Spleen (tissue), 11 donors: ENCODE data around the gene QPCTL. TPM values are rescaled to one million over a fixed set of nuclear protein-coding genes. Genes with fewer than 3 reads are reported as not detected.
A peak's percentile ranks its signal among the peaks of the same experiment; 100 is the strongest.

Experiments used
- DNase-seq: peaks from one replicate; pipeline ENCODE4 v3.0.0-alpha.2; 2020
- H3K27ac ChIP-seq, 8 donors: fragments of 200-600 bp; sonication (generic) in 7 of 8; 1 replicate in 4 of 8; 2 replicates in 4 of 8; pipeline versions ENCODE4 v1.5.0 to v1.8.0; 2016 to 2021; ENCODE audit warnings: inconsistent platforms in 4 of 8, mild to moderate bottlenecking in 4 of 8, moderate library complexity in 1 of 8
- H3K27me3 ChIP-seq, 7 donors: fragments of 200-600 bp; sonication (generic) in 6 of 7; replicated peaks in 1 of 7; 1 replicate in 4 of 7; 2 replicates in 3 of 7; pipeline versions ENCODE4 v1.5.0 to v1.8.0; 2016 to 2021; ENCODE audit warnings: inconsistent platforms in 3 of 7, mild to moderate bottlenecking in 1 of 7
- H3K36me3 ChIP-seq, 6 donors: fragments of 200-600 bp; sonication (generic) in 5 of 6; 1 replicate in 4 of 6; 2 replicates in 2 of 6; pipeline versions ENCODE4 v1.5.0 to v1.8.0; 2016 to 2021; ENCODE audit warnings: inconsistent platforms in 2 of 6
- H3K4me1 ChIP-seq, 6 donors: fragments of 200-600 bp; sonication (generic) in 5 of 6; 1 replicate in 3 of 6; 2 replicates in 3 of 6; pipeline versions ENCODE4 v1.5.0 to v1.8.0; 2016 to 2021; ENCODE audit warnings: inconsistent platforms in 3 of 6
- H3K4me3 ChIP-seq, 8 donors: fragments of 200-600 bp; sonication (generic) in 7 of 8; 1 replicate in 4 of 8; 2 replicates in 4 of 8; pipeline versions ENCODE4 v1.5.0 to v1.8.0; 2016 to 2021; ENCODE audit warnings: inconsistent platforms in 4 of 8, mild to moderate bottlenecking in 4 of 8, moderate library complexity in 2 of 8
- H3K9me3 ChIP-seq, 8 donors: fragments of 200-600 bp; sonication (generic) in 7 of 8; 1 replicate in 4 of 8; 2 replicates in 4 of 8; pipeline versions ENCODE4 v1.5.0 to v1.8.0; 2016 to 2021; ENCODE audit warnings: inconsistent platforms in 4 of 8
- POLR2A ChIP-seq, 3 donors: fragments of 450-650 bp; IDR thresholded peaks; one replicate each; pipeline ENCODE4 v1.5.1; 2017; ENCODE audit warnings: antibody characterized with exemption in 3 of 3, mild to moderate bottlenecking in 1 of 3
- POLR2AphosphoS5 ChIP-seq, 3 donors: sonication (generic); formaldehyde crosslinking; IDR thresholded peaks; one replicate each; pipeline ENCODE4 v1.5.1; 2017; ENCODE audit warnings: antibody characterized with exemption in 3 of 3
- WGBS, 5 donors: extraction: QIAGEN DNeasy Blood & Tissue Kit in 3 of 5; methylation state at CpG; one replicate each; pipeline versions ENCODE4 v1.1.5 to v1.1.7; 2013 to 2018; 5-methylcytosine and 5-hydroxymethylcytosine counted together
- intact Hi-C: fragments of 100-400 bp; cut with DNase I; formaldehyde crosslinking; loops from one replicate; pipeline ENCODE4 v1.15.0; 2023; ENCODE audit warnings: low total_unique reads
- polyA plus RNA-seq, 3 donors: library from polyadenylated mRNA; stranded (reverse); fragments of 200-250 nt; gene quantifications; one replicate each; pipeline ENCODE4 v1.2.1, GENCODE V29; 2013
- total RNA-seq, 7 donors: library from RNA; depleted of rRNA in 3 of 7; stranded (reverse); fragments of >200 nt in 3 of 7; fragmentation: NEBNext Ultra II Directional in 4 of 7; extraction: Animal tissue kit (Norgen Biotek cat#: 25700) in 4 of 7; gene quantifications; one replicate each; pipeline versions ENCODE4 v1.1.0 to v1.2.1, GENCODE V29; 2016 to 2021
- TF ChIP-seq, protein P1 (sequence below), 11 experiments: fragments of 200-600 bp in 7 of 11; fragments of 450-650 bp in 4 of 11; sonication (generic) in 4 of 11; IDR thresholded peaks in 8 of 11; conservative IDR thresholded peaks in 3 of 11; 1 replicate in 7 of 11; 2 replicates in 4 of 11; pipeline versions ENCODE4 v1.4.0 to v1.8.0; 2016 to 2021; ENCODE audit warnings: antibody characterized with exemption in 11 of 11, inconsistent platforms in 4 of 11, mild to moderate bottlenecking in 1 of 11
- donor health status: healthy with polysubstance abuse.
- donor health status: DM: no; HTN: no; CAD: no; lungs with moderate emphysema.
- donor health status: DM: no; HTN: no; CAD: no.
- donor health status: Bipolar disorder and iron deficiency.
- donor health status: healthy.
- donor health status: DM: no; HTN: no; CAD: no.
- donor health status: DM: yes; HTN: yes; CAD: no.

QPCTL gene
- total and polyA plus RNA-seq, 10 donors: 5.0 to 10.7 (median 9.3) TPM

DNA sequence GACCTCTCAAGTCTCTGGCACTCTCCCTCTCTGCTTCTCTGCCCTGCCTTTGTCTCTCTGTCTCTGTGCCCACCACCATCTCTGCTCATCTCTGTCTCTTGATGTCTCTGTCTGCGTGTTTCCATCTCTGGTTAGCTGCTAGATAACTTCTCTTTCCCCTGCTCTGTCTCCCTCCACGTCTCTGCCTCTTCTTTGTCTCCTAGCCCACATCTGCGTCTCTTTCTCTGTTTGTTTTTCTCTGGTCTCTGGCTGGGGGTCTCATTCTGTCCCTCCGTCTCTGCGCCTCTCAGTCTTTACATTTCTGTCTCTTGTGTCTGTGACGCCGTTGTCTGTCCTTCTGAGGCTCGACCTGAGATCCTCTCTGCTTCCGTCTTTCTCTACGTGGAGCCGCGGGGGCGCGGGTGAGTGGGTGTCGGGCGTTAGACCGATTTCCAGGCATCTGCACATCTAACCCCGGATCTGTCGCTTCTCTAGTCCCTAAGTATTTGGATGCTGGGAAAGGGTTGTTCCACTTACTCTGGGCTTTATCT lies 24.1 kb upstream of the QPCTL start:
- Histone ChIP-seq H3K36me3 (no peaks in the 10 kb centered on the region), H3K27ac (peak overlapping the region in 4 of 8 donors; percentile 22 to 68 (median 36)), H3K9me3 (no peaks in the 10 kb centered on the region), H3K4me3 (peak overlapping the region; percentile 6 to 70 (median 34)), H3K27me3 (peaks cover 0 to 99% (median 59%) of the 10 kb centered on the region in 7 donors), H3K4me1 (peaks cover 15 to 45% (median 37%) of the 10 kb centered on the region in 6 donors)
- TF ChIP-seq POLR2A (IDR thresholded peaks at IDR 0.05) (no peak), POLR2AphosphoS5 (IDR thresholded peaks at IDR 0.05) (no peak)
- TF ChIP-seq, protein P1, sequence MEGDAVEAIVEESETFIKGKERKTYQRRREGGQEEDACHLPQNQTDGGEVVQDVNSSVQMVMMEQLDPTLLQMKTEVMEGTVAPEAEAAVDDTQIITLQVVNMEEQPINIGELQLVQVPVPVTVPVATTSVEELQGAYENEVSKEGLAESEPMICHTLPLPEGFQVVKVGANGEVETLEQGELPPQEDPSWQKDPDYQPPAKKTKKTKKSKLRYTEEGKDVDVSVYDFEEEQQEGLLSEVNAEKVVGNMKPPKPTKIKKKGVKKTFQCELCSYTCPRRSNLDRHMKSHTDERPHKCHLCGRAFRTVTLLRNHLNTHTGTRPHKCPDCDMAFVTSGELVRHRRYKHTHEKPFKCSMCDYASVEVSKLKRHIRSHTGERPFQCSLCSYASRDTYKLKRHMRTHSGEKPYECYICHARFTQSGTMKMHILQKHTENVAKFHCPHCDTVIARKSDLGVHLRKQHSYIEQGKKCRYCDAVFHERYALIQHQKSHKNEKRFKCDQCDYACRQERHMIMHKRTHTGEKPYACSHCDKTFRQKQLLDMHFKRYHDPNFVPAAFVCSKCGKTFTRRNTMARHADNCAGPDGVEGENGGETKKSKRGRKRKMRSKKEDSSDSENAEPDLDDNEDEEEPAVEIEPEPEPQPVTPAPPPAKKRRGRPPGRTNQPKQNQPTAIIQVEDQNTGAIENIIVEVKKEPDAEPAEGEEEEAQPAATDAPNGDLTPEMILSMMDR (IDR thresholded peaks at IDR 0.05 in 8 of 11, conservative IDR thresholded peaks at IDR 0.05 in 3 of 11): no peak
- intact Hi-C loops: no loop called here
- 1 to 4% (median 2%) methylated on average over 19 of the region's 19 CpGs for WGBS, 5 donors
- no peak for DNase-seq

DNA sequence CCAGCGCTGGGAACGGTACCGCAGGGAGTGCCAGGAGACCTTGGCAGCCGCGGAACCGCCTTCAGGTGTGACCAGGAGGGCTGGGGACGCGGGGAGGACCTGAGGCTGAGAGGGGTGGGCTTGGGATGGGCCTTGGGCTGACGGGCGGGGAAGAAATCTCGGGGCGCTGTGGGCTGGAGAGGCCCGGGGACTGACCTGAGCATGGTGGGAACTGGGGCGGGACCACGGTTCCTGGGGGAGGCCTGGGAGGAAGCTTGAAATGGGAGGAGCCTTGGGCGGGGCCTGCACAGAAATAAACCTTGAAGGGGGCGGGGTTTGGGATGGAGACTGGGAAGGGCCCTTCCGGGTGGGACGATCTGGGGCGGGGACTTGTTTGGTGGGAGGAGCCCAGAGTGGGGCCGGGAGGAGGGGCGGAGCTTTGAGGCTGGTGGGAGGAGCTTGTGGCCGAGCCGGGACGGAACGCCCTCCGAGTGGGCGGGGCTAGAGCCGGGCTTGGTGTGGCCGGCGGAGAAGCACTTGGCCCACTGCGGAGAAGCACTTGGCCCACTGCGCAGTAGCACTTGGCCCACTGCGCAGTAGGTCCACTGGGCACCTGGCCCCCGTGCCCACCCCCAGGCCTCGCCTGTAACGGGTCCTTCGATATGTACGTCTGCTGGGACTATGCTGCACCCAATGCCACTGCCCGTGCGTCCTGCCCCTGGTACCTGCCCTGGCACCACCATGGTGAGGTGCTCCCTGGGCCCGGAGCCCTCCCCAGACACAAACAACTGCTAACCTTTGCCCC lies 21.6 kb upstream of the QPCTL start:
- TF ChIP-seq, protein P1 (IDR thresholded peaks at IDR 0.05 in 8 of 11, conservative IDR thresholded peaks at IDR 0.05 in 3 of 11): no peak
- no peak for TF ChIP-seq POLR2A (IDR thresholded peaks at IDR 0.05)
- TF ChIP-seq POLR2AphosphoS5 (IDR thresholded peaks at IDR 0.05): no peak
- peaks cover 0 to 99% (median 54%) of the 10 kb centered on the region in 7 donors for H3K27me3 ChIP-seq
- intact Hi-C loops: no loop called here
- peak; percentile 85 for DNase-seq
- no peaks in the 10 kb centered on the region for H3K9me3 ChIP-seq
- H3K36me3 ChIP-seq: no peaks in the 10 kb centered on the region
- WGBS, 5 donors: 9 to 17% (median 13%) methylated on average over 33 to 42 of the region's 42 CpGs
- H3K27ac ChIP-seq: no peak overlapping the region
- H3K4me1 ChIP-seq: peaks cover 15 to 45% (median 37%) of the 10 kb centered on the region in 6 donors
- peak overlapping the region in 2 of 8 donors; percentile 6 to 51 for H3K4me3 ChIP-seq

- no peaks in the 10 kb centered on the region for H3K9me3 ChIP-seq
- H3K4me1 ChIP-seq: peaks cover 13 to 44% (median 30%) of the 10 kb centered on the region in 6 donors
- no peak for DNase-seq
- 69 to 72% (median 70%) methylated on average over 7 of the region's 7 CpGs for WGBS, 5 donors
- H3K27me3 ChIP-seq: peaks cover 0 to 99% (median 51%) of the 10 kb centered on the region in 7 donors
- no peak overlapping the region for H3K27ac ChIP-seq
- TF ChIP-seq POLR2AphosphoS5 (IDR thresholded peaks at IDR 0.05): no peak
- no peak for TF ChIP-seq POLR2A (IDR thresholded peaks at IDR 0.05)
- TF ChIP-seq, protein P1 (IDR thresholded peaks at IDR 0.05 in 8 of 11, conservative IDR thresholded peaks at IDR 0.05 in 3 of 11): no peak
- intact Hi-C loops: no loop called here
- H3K4me3 ChIP-seq: no peak overlapping the region
- no peaks in the 10 kb centered on the region for H3K36me3 ChIP-seq
Measured at GRCh38 chr19:45674946-45675345, 17.5 kb upstream of the QPCTL start.

DNA sequence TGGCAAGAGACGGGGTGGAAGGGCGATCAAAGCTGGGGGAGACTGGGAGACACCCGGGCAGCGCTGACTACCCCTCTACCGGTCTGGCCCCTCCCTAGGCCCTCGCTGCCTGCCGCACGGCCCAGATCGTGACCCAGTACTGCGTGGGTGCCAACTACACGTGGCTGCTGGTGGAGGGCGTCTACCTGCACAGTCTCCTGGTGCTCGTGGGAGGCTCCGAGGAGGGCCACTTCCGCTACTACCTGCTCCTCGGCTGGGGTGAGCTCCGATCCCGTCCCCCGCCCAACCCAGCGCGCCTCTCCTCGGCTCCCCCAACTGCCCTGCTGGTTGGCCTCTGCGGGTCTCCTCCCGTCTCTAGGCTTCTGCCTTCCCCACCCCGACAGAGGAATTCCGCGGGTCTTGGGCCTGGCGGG lies 15.6 kb upstream of the QPCTL start:
- Histone ChIP-seq H3K27ac (peak overlapping the region in 3 of 8 donors; percentile 13 to 48 (median 21)), H3K4me1 (peaks cover 13 to 40% (median 29%) of the 10 kb centered on the region in 6 donors), H3K27me3 (peaks cover 0 to 83% (median 32%) of the 10 kb centered on the region in 7 donors), H3K9me3 (no peaks in the 10 kb centered on the region), H3K4me3 (peak overlapping the region; percentile 6 to 70 (median 36)), H3K36me3 (no peaks in the 10 kb centered on the region)
- TF ChIP-seq POLR2AphosphoS5 (IDR thresholded peaks at IDR 0.05) (peak in 1 of 3 donors; percentile 20), POLR2A (IDR thresholded peaks at IDR 0.05) (no peak)
- peak; percentile 80 for DNase-seq
- intact Hi-C loops: no loop called here
- WGBS, 5 donors: 3 to 11% (median 7%) methylated on average over 8 to 28 of the region's 28 CpGs
